Natural killer cell (primary cell): Measurements from ENCODE around the gene TMEM30B. TPM values are rescaled to one million over a fixed set of nuclear protein-coding genes. Genes with fewer than 3 reads are reported as not detected.

ENCODE experiments used
- ATAC-seq, 3 donors: fragments of 150-1000 bp in 2 of 3; fragments of 200-7000 bp in 1 of 3; cut with Tn5 transposase; 1 replicate in 1 of 3; 2 replicates in 2 of 3; pipeline ENCODE4 v1.10.0; 2021; ENCODE audit warnings: mild to moderate bottlenecking in 2 of 3, moderate library complexity in 2 of 3
- DNase-seq, 2 donors: peaks; one replicate each; pipeline versions ENCODE4 v3.0.0 to v3.0.0-alpha.2; 2013 to 2021; ENCODE audit warnings: mixed read lengths in 1 of 2
- H3K27ac ChIP-seq: one replicate; pipeline ENCODE4 v1.5.1; 2013; ENCODE audit warnings: mild to moderate bottlenecking, low read length
- H3K27me3 ChIP-seq: one replicate; pipeline ENCODE4 v1.6.1; 2013; ENCODE audit warnings: low read length; ENCODE audit not compliant: control insufficient read depth, insufficient read depth
- H3K36me3 ChIP-seq: one replicate; pipeline ENCODE4 v1.6.1; 2013; ENCODE audit warnings: low read length; ENCODE audit not compliant: control insufficient read depth, insufficient read depth
- H3K4me1 ChIP-seq: one replicate; pipeline ENCODE4 v1.6.1; 2013; ENCODE audit warnings: low read length; ENCODE audit not compliant: control insufficient read depth, insufficient read depth
- H3K4me3 ChIP-seq: one replicate; pipeline ENCODE4 v1.5.1; 2013; ENCODE audit warnings: low read length
- H3K9me3 ChIP-seq: one replicate; pipeline ENCODE4 v1.6.1; 2013; ENCODE audit warnings: low read length; ENCODE audit not compliant: control insufficient read depth, insufficient read depth
- H3K27ac Mint-ChIP-seq, 2 donors: one replicate each; pipeline ENCODE4 v1.8.0; 2022; ENCODE audit warnings: mild to moderate bottlenecking in 2 of 2, mixed read lengths in 2 of 2, moderate library complexity in 1 of 2
- H3K27me3 Mint-ChIP-seq, 2 donors: one replicate each; pipeline ENCODE4 v1.8.0; 2022; ENCODE audit warnings: low read depth in 2 of 2, mixed read lengths in 2 of 2
- H3K36me3 Mint-ChIP-seq: one replicate; pipeline ENCODE4 v1.8.0; 2022; ENCODE audit warnings: mixed read lengths
- H3K4me1 Mint-ChIP-seq, 2 donors: one replicate each; pipeline ENCODE4 v1.8.0; 2022; ENCODE audit warnings: mixed read lengths in 2 of 2
- H3K4me3 Mint-ChIP-seq: one replicate; pipeline ENCODE4 v1.8.0; 2022; ENCODE audit warnings: mild to moderate bottlenecking, moderate library complexity, mixed read lengths
- H3K9me3 Mint-ChIP-seq, 2 donors: one replicate each; pipeline ENCODE4 v1.8.0; 2022; ENCODE audit warnings: mixed read lengths in 2 of 2
- WGBS: methylation state at CpG from one replicate; pipeline ENCODE4 v1.1.7; 2013; ENCODE audit warnings: missing lambda C conversion rate; ENCODE audit not compliant: insufficient coverage; 5-methylcytosine and 5-hydroxymethylcytosine counted together
- intact Hi-C: fragments of 100-400 bp; cut with micrococcal nuclease; formaldehyde crosslinking; loops from one replicate; pipeline ENCODE4 v1.14.2; 2022
- total RNA-seq, 4 donors: library from RNA; stranded (reverse); fragments of 120-200 nt in 1 of 4; gene quantifications; one replicate each; pipeline versions ENCODE4 v1.2.3 to v1.2.4, GENCODE V29; 2013 to 2022
- TF ChIP-seq, protein P1 (sequence below): fragments of 200-600 bp; IDR thresholded peaks from one replicate; pipeline ENCODE4 v1.8.0; 2022; ENCODE audit warnings: antibody characterized with exemption

TMEM30B gene
- total RNA-seq, 3 donors from 2014 or later (not counting 1 experiment from before 2014, with no cell fraction given): 1.0 to 1.4 (median 1.3) TPM

DNA sequence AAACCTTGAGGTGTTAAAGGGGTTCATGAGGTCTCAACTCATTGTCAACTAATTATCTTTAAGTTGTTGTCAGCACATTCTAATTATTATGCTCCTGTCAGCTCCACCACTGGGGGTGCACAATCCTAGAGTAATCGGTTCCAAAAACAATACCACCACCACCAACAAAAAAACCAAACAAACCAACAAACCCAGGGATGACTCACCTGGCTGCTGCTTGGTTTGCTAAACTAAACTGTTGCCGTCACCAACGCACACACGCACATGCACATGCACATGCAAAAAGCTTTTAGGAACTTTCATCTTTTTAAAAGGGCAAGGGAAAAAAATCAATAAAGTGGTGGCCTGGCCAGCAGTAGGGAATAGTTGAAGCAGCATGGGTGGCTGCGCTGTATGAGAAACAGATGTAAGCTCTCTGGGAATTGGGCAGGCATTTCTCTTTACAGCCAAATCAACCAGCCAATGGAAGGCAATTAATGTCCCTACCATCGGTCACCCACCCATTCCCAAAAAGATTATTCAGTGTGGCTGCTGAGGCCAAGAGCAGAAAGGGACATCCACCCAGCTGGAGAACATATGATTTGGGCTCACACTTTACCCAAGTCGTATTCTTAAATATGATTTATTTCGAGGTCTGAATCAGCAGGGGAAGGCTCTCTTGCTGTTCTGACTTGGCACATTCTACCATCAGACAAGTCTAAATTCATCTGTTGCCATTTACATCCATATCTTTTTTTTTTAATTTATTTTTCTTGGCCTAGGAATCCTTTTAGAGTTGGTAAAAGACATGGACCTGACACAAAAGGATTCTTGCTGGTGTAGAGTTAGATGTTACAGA, 20.0 kb downstream of the TMEM30B start:
- Mint-ChIP-seq H3K27ac (no peak overlapping the region), H3K36me3 (no peaks in the 10 kb centered on the region), H3K27me3 (peaks cover 29 to 46% of the 10 kb centered on the region in 2 donors), H3K4me3 (no peak overlapping the region), H3K4me1 (no peaks in the 10 kb centered on the region), H3K9me3 (no peaks in the 10 kb centered on the region)
- intact Hi-C loops: no loop called here
- DNase-seq (no peak), ATAC-seq (no peak)
- H3K4me3 ChIP-seq: no peak overlapping the region
- no peaks in the 10 kb centered on the region for H3K4me1 ChIP-seq
- H3K27me3 ChIP-seq: peaks cover 2% of the 10 kb centered on the region
- TF ChIP-seq, protein P1, sequence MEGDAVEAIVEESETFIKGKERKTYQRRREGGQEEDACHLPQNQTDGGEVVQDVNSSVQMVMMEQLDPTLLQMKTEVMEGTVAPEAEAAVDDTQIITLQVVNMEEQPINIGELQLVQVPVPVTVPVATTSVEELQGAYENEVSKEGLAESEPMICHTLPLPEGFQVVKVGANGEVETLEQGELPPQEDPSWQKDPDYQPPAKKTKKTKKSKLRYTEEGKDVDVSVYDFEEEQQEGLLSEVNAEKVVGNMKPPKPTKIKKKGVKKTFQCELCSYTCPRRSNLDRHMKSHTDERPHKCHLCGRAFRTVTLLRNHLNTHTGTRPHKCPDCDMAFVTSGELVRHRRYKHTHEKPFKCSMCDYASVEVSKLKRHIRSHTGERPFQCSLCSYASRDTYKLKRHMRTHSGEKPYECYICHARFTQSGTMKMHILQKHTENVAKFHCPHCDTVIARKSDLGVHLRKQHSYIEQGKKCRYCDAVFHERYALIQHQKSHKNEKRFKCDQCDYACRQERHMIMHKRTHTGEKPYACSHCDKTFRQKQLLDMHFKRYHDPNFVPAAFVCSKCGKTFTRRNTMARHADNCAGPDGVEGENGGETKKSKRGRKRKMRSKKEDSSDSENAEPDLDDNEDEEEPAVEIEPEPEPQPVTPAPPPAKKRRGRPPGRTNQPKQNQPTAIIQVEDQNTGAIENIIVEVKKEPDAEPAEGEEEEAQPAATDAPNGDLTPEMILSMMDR: no peak
- no peaks in the 10 kb centered on the region for H3K9me3 ChIP-seq
- no peak overlapping the region for H3K27ac ChIP-seq
- no peaks in the 10 kb centered on the region for H3K36me3 ChIP-seq
- 82% methylated on average over 8 of the region's 8 CpGs for WGBS

DNA sequence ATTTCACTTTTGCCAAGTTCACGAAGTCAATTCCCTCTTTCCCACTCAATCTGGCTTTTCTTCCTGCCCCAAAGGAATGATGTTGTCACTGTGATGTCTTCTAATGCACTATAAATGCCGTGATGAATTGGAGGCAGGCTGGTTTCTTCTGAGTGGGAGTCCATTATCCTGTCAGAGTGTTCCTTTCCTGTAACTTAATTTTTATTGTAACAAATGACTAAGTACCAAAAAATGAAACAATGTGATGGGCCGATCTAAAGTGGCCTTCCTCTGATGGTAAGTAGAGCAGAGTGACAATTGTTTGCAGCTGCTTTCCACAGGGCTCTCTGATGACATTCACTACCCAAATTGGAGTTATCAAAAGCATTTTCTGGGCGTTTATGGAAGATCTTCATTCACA, 22.2 kb downstream of the TMEM30B start:
- TF ChIP-seq, protein P1: no peak
- H3K4me1 Mint-ChIP-seq: no peaks in the 10 kb centered on the region
- H3K27ac Mint-ChIP-seq: no peak overlapping the region
- H3K4me1 ChIP-seq: no peaks in the 10 kb centered on the region
- H3K36me3 ChIP-seq: no peaks in the 10 kb centered on the region
- intact Hi-C loops: no loop called here
- H3K27me3 ChIP-seq: peaks cover 2% of the 10 kb centered on the region
- peaks cover 24 to 37% of the 10 kb centered on the region in 2 donors for H3K27me3 Mint-ChIP-seq
- H3K4me3 Mint-ChIP-seq: no peak overlapping the region
- H3K27ac ChIP-seq: no peak overlapping the region
- H3K36me3 Mint-ChIP-seq: no peaks in the 10 kb centered on the region
- no peak overlapping the region for H3K4me3 ChIP-seq
- no peaks in the 10 kb centered on the region for H3K9me3 ChIP-seq
- no peak for ATAC-seq
- H3K9me3 Mint-ChIP-seq: no peaks in the 10 kb centered on the region
- DNase-seq: no peak
- WGBS: 79% methylated on average over 4 of the region's 4 CpGs

DNA sequence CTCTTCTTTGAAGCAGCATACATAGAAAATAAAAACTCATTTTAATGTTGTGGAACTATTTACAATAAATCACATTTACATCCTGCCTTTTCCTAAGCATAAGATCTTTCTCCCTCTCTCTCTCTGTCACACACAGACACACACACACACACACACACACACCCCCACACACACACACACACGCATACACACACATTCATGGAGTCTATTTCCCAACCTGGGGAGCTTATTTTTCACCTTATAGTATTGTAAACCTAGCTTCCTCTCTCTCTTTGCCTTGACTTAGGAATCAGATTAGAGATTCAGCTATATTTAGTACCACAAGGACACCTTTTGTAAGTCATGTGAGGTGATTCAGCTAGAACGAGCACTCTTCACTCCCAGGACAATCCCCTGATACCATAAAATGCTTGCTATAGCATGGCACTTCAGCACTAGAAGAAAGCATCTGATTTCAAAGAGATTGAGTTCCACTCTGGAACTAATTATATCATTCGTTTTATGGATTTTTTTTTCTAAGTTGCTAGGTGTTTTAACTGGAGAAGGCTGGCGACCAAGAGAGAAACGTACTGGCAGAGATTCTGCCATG, 23.6 kb downstream of the TMEM30B start:
- H3K27me3 Mint-ChIP-seq: peaks cover 26 to 35% of the 10 kb centered on the region in 2 donors
- WGBS: 83% methylated on average over 3 of the region's 5 CpGs

More for the DNA sequence above, 23.6 kb downstream of the TMEM30B start:
- peaks cover 0 to 4% of the 10 kb centered on the region in 2 donors for H3K4me1 Mint-ChIP-seq
- no peaks in the 10 kb centered on the region for H3K36me3 ChIP-seq
- no peaks in the 10 kb centered on the region for H3K4me1 ChIP-seq
- no peak overlapping the region for H3K4me3 ChIP-seq
- intact Hi-C loops: no loop called here
- no peak overlapping the region for H3K27ac Mint-ChIP-seq
- H3K9me3 ChIP-seq: no peaks in the 10 kb centered on the region
- TF ChIP-seq, protein P1: no peak
- H3K36me3 Mint-ChIP-seq: no peaks in the 10 kb centered on the region
- H3K4me3 Mint-ChIP-seq: no peak overlapping the region
- DNase-seq: no peak
- no peaks in the 10 kb centered on the region for H3K9me3 Mint-ChIP-seq
- ATAC-seq: no peak
- peaks cover 2% of the 10 kb centered on the region for H3K27me3 ChIP-seq
- H3K27ac ChIP-seq: no peak overlapping the region
